Smooth muscle cell (in vitro differentiated cells): ENCODE data around the gene NMNAT2. TPM values are rescaled to one million over a fixed set of nuclear protein-coding genes. Genes with fewer than 3 reads are reported as not detected.

Experiments used
- DNase-seq: peaks from one replicate; lab custom pipeline; 2025; ENCODE audit not compliant: unreplicated experiment; lab: John Stamatoyannopoulos, UW
- H2AFZ ChIP-seq: fragments of 200-600 bp; sonication (generic); 2 replicates; pipeline ENCODE4 v1.6.0; 2016; ENCODE audit warnings: antibody characterized with exemption, low read depth, mild to moderate bottlenecking
- H3F3A ChIP-seq: fragments of 200-600 bp; sonication (generic); 2 replicates; pipeline ENCODE4 v1.6.0; 2017; ENCODE audit warnings: antibody characterized with exemption, low read depth
- H3K27ac ChIP-seq: fragments of 200-600 bp; sonication (generic); 2 replicates; pipeline ENCODE4 v1.5.1; 2016; ENCODE audit warnings: low read depth, mild to moderate bottlenecking
- H3K27me3 ChIP-seq: fragments of 200-600 bp; sonication (generic); 2 replicates; pipeline ENCODE4 v1.6.1; 2016; ENCODE audit warnings: low read depth, mild to moderate bottlenecking
- H3K36me3 ChIP-seq: fragments of 200-600 bp; sonication (generic); 2 replicates; pipeline ENCODE4 v1.5.1; 2016; ENCODE audit warnings: low read depth
- H3K4me1 ChIP-seq: fragments of 200-600 bp; sonication (generic); 2 replicates; pipeline ENCODE4 v1.5.1; 2016; ENCODE audit warnings: low read depth
- H3K4me2 ChIP-seq: fragments of 200-600 bp; sonication (generic); 2 replicates; pipeline ENCODE4 v1.6.0; 2016; ENCODE audit warnings: mild to moderate bottlenecking
- H3K4me3 ChIP-seq: fragments of 200-600 bp; sonication (generic); 2 replicates; pipeline ENCODE4 v1.5.1; 2016; ENCODE audit warnings: mild to moderate bottlenecking
- H3K79me2 ChIP-seq: fragments of 200-600 bp; sonication (generic); 2 replicates; pipeline ENCODE4 v1.6.0; 2016; ENCODE audit warnings: low read depth, mild to moderate bottlenecking
- H3K9ac ChIP-seq: fragments of 200-600 bp; sonication (generic); 2 replicates; pipeline ENCODE4 v1.6.0; 2016; ENCODE audit warnings: low read depth
- H3K9me3 ChIP-seq: fragments of 200-600 bp; sonication (generic); replicated peaks from 2 replicates; pipeline ENCODE4 v1.5.1; 2016; ENCODE audit warnings: low read depth
- H4K20me1 ChIP-seq: fragments of 200-600 bp; sonication (generic); 2 replicates; pipeline ENCODE4 v1.6.0; 2016; ENCODE audit warnings: low read depth
- WGBS: methylation state at CpG from one replicate; pipeline ENCODE4 v1.1.7; 2016; ENCODE audit warnings: low lambda C conversion rate; 5-methylcytosine and 5-hydroxymethylcytosine counted together
- polyA plus RNA-seq: library from polyadenylated mRNA; unstranded; fragments of >200 nt; fragmentation: Nextera tagmentation; extraction: Ambion mirVana; gene quantifications from 2 replicates; pipeline ENCODE4 v1.2.1, GENCODE V29; 2016
- total RNA-seq: library from RNA; depleted of rRNA; stranded (reverse); fragments of >200 nt; gene quantifications from 2 replicates; pipeline ENCODE4 v1.2.3, GENCODE V29; 2014
- TF ChIP-seq, protein P1 (sequence below): fragments of 200-600 bp; sonication (generic); IDR thresholded peaks from 2 replicates; pipeline ENCODE4 v1.5.1; 2017; ENCODE audit warnings: borderline replicate concordance, mild to moderate bottlenecking, antibody characterized with exemption; ENCODE audit not compliant: insufficient read depth, poor library complexity, severe bottlenecking

Gene NMNAT2
- total and polyA plus RNA-seq, 2 experiments from 2014 or later, result 0.22 to 0.43 TPM

GRCh38 chr1:183226963-183227362 is 191.2 kb downstream of the NMNAT2 start:
- Histone ChIP-seq H3K4me1 (no peaks in the 10 kb centered on the region), H3K36me3 (no peaks in the 10 kb centered on the region), H3K79me2 (no peaks in the 10 kb centered on the region), H3K4me3 (no peak overlapping the region), H3K4me2 (no peak overlapping the region), H3K27ac (no peak overlapping the region), H3K9ac (no peak overlapping the region), H3F3A (no peaks in the 10 kb centered on the region), H2AFZ (no peak overlapping the region), H3K27me3 (no peaks in the 10 kb centered on the region), H3K9me3 (no peaks in the 10 kb centered on the region), H4K20me1 (no peaks in the 10 kb centered on the region)
- TF ChIP-seq, protein P1, sequence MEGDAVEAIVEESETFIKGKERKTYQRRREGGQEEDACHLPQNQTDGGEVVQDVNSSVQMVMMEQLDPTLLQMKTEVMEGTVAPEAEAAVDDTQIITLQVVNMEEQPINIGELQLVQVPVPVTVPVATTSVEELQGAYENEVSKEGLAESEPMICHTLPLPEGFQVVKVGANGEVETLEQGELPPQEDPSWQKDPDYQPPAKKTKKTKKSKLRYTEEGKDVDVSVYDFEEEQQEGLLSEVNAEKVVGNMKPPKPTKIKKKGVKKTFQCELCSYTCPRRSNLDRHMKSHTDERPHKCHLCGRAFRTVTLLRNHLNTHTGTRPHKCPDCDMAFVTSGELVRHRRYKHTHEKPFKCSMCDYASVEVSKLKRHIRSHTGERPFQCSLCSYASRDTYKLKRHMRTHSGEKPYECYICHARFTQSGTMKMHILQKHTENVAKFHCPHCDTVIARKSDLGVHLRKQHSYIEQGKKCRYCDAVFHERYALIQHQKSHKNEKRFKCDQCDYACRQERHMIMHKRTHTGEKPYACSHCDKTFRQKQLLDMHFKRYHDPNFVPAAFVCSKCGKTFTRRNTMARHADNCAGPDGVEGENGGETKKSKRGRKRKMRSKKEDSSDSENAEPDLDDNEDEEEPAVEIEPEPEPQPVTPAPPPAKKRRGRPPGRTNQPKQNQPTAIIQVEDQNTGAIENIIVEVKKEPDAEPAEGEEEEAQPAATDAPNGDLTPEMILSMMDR, result no peak
- no peak for DNase-seq
- 81% methylated on average over 4 of the region's 4 CpGs for WGBS

DNA sequence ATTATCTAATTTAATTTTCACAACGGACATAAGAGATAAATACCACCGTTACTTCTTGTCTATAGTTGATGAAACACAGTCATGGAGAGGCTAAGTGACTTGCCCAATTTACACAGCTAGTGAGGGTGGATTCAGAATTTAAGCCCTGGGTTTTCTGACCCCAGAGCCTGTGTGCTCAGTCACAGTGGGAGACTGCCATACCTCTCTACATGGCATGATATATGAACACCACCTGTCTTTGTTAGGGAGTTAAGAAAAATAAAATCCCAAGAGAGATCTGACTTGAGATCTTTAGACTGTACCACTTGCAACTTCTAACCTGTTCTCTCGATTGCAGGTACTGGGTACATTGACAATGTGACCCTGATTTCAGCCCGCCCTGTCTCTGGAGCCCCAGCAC is 191.8 kb downstream of the NMNAT2 start:
- H3K9me3 ChIP-seq, result no peaks in the 10 kb centered on the region
- no peaks in the 10 kb centered on the region for H4K20me1 ChIP-seq
- no peaks in the 10 kb centered on the region for H3F3A ChIP-seq
- H3K4me1 ChIP-seq, result no peaks in the 10 kb centered on the region
- no peaks in the 10 kb centered on the region for H3K27me3 ChIP-seq
- H3K36me3 ChIP-seq, result no peaks in the 10 kb centered on the region
- no peak overlapping the region for H3K27ac ChIP-seq
- H2AFZ ChIP-seq, result no peak overlapping the region
- WGBS, result 87% methylated on average over 4 of the region's 4 CpGs
- H3K9ac ChIP-seq, result no peak overlapping the region
- no peak for DNase-seq
- H3K79me2 ChIP-seq, result no peaks in the 10 kb centered on the region
- no peak overlapping the region for H3K4me3 ChIP-seq
- TF ChIP-seq, protein P1, result no peak
- no peak overlapping the region for H3K4me2 ChIP-seq

DNA sequence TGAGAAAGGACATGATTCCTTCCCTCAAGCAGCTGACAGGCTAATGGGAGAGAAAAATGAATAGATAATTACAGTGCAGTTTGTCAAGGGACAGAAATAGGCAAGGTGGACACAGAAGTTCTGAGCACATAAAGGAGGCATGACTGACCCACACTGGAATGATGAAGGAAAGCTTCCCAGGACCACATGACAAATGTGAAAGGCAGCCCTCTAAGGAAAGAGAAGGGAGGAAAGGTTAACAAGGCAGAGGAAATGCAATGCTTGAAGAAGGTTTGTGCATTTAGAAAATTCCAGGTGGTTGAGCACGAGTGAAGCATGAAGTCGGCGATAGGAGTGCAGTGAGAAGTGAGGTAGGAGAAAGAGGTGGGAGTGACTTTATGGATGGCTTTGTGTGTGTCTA is 194.7 kb downstream of the NMNAT2 start:
- H3K9me3 ChIP-seq, result no peaks in the 10 kb centered on the region
- no peaks in the 10 kb centered on the region for H3K27me3 ChIP-seq
- H3F3A ChIP-seq, result no peaks in the 10 kb centered on the region
- peaks cover 17% of the 10 kb centered on the region for H3K4me1 ChIP-seq
- 77% methylated on average over 3 of the region's 3 CpGs for WGBS
- no peak overlapping the region for H2AFZ ChIP-seq
- no peak overlapping the region for H3K9ac ChIP-seq
- no peak overlapping the region for H3K4me2 ChIP-seq
- no peaks in the 10 kb centered on the region for H3K79me2 ChIP-seq
- no peaks in the 10 kb centered on the region for H4K20me1 ChIP-seq
- no peak overlapping the region for H3K4me3 ChIP-seq
- TF ChIP-seq, protein P1, result no peak
- no peak for DNase-seq
- H3K36me3 ChIP-seq, result no peaks in the 10 kb centered on the region
- no peak overlapping the region for H3K27ac ChIP-seq

DNA sequence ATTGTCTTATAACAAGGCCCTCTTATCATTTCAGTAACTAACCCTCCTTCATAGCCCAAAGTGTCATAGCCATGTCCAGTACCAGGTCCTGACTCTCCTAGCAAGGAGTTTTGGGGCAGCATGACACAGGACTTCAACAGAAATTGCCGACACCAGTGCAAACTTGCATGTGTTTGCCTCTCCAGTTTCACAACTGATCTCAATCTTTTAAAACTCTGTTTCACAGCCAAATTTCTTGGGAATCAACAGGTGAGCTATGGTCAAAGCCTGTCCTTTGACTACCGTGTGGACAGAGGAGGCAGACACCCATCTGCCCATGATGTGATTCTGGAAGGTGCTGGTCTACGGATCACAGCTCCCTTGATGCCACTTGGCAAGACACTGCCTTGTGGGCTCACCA is 195.3 kb downstream of the NMNAT2 start:
- H3K4me3 ChIP-seq, result no peak overlapping the region
- H3K9me3 ChIP-seq, result no peaks in the 10 kb centered on the region
- 96% methylated on average over 3 of the region's 3 CpGs for WGBS
- peaks cover 18% of the 10 kb centered on the region for H3K4me1 ChIP-seq
- H3K79me2 ChIP-seq, result no peaks in the 10 kb centered on the region
- no peaks in the 10 kb centered on the region for H4K20me1 ChIP-seq
- TF ChIP-seq, protein P1, result no peak
- DNase-seq, result no peak
- H2AFZ ChIP-seq, result no peak overlapping the region
- H3K36me3 ChIP-seq, result no peaks in the 10 kb centered on the region
- no peak overlapping the region for H3K4me2 ChIP-seq
- no peak overlapping the region for H3K9ac ChIP-seq
- no peaks in the 10 kb centered on the region for H3K27me3 ChIP-seq
- no peaks in the 10 kb centered on the region for H3F3A ChIP-seq
- H3K27ac ChIP-seq, result no peak overlapping the region
